Keratinocyte (primary cell): Measurements from ENCODE around the gene AKAP13. TPM values are rescaled to one million over a fixed set of nuclear protein-coding genes. Genes with fewer than 3 reads are reported as not detected.

Experiments used
- DNase-seq: peaks from one replicate; pipeline ENCODE4 v3.0.0-alpha.2; 2011; ENCODE audit warnings: low read depth, missing footprints, low spot score
- FAIRE-seq: peaks from 2 replicates; lab custom pipeline; 2011; peaks lifted over from hg19 to GRCh38; lab: Jason Lieb, UNC
- H2AFZ ChIP-seq: 2 replicates; pipeline ENCODE4 v1.6.0; 2012; ENCODE audit warnings: low read length, control low read depth, inconsistent platforms; ENCODE audit not compliant: control insufficient read depth
- H3K27ac ChIP-seq: 2 replicates; pipeline ENCODE4 v1.5.1; 2011; ENCODE audit warnings: low read length; ENCODE audit not compliant: control insufficient read depth, insufficient read depth
- H3K27me3 ChIP-seq: 3 replicates; pipeline ENCODE4 v1.6.0; 2011; ENCODE audit warnings: low read length; ENCODE audit not compliant: control insufficient read depth, insufficient read depth; ENCODE audit errors: extremely low read depth
- H3K36me3 ChIP-seq, 2 experiments: 2 replicates in 1 of 2; 3 replicates in 1 of 2; pipeline ENCODE4 v1.5.1; 2011; ENCODE audit warnings: low read length in 2 of 2, mild to moderate bottlenecking in 1 of 2; ENCODE audit not compliant: control insufficient read depth in 2 of 2, insufficient read depth in 2 of 2; ENCODE audit errors: extremely low read depth in 1 of 2
- H3K4me1 ChIP-seq: 3 replicates; pipeline ENCODE4 v1.5.1; 2011; ENCODE audit warnings: low read length; ENCODE audit not compliant: control insufficient read depth, insufficient read depth; ENCODE audit errors: extremely low read depth
- H3K4me2 ChIP-seq: 3 replicates; pipeline ENCODE4 v1.6.0; 2011; ENCODE audit warnings: low read depth, low read length; ENCODE audit not compliant: control insufficient read depth, insufficient read depth; ENCODE audit errors: extremely low read depth
- H3K4me3 ChIP-seq, 3 experiments: fragments of 200-600 bp in 1 of 3; sonication (generic) in 1 of 3; 2 replicates in 2 of 3; 3 replicates in 1 of 3; pipeline ENCODE4 v1.5.1; 2011 to 2016; ENCODE audit warnings: low read length in 3 of 3, mild to moderate bottlenecking in 3 of 3, control low read depth in 2 of 3, inconsistent platforms in 1 of 3, low read depth in 1 of 3, mixed read lengths in 1 of 3, mixed run types in 1 of 3, moderate library complexity in 1 of 3; ENCODE audit not compliant: control insufficient read depth in 2 of 3, insufficient read depth in 2 of 3; ENCODE audit errors: extremely low read depth in 1 of 3
- H3K79me2 ChIP-seq: 2 replicates; pipeline ENCODE4 v1.6.0; 2012; ENCODE audit warnings: low read length; ENCODE audit not compliant: control insufficient read depth, insufficient read depth
- H3K9ac ChIP-seq: 3 replicates; pipeline ENCODE4 v1.6.0; 2011; ENCODE audit warnings: low read length; ENCODE audit not compliant: control insufficient read depth, insufficient read depth; ENCODE audit errors: extremely low read depth
- H3K9me1 ChIP-seq: 3 replicates; pipeline ENCODE4 v1.6.0; 2011; ENCODE audit warnings: low read length; ENCODE audit not compliant: control insufficient read depth, insufficient read depth; ENCODE audit errors: extremely low read depth
- H3K9me3 ChIP-seq: 2 replicates; pipeline ENCODE4 v1.5.1; 2012; ENCODE audit warnings: low read depth, low read length; ENCODE audit not compliant: control insufficient read depth
- H4K20me1 ChIP-seq: 3 replicates; pipeline ENCODE4 v1.6.0; 2011; ENCODE audit warnings: low read length; ENCODE audit not compliant: control insufficient read depth, insufficient read depth; ENCODE audit errors: extremely low read depth
- EZH2 ChIP-seq: IDR thresholded peaks from one replicate; pipeline ENCODE4 v1.6.1; 2012; ENCODE audit warnings: inconsistent platforms, mild to moderate bottlenecking, low read length, moderate library complexity
- dilution Hi-C: fragments of 300-500 bp; cut with MboI; formaldehyde crosslinking; loops from one replicate; pipeline ENCODE4 v1.7.0; 2020; ENCODE audit warnings: low sequenced_read_pairs; ENCODE audit not compliant: extremely low pct_ligation_motif_present
- polyA plus RNA-seq, 5 experiments: library from polyadenylated mRNA; depleted of rRNA in 3 of 5; stranded (reverse) in 3 of 5; stranded (forward) in 1 of 5; unstranded in 1 of 5; fragments of >200 nt; gene quantifications; 1 replicate in 1 of 5; 2 replicates in 3 of 5; 3 replicates in 1 of 5; pipeline versions ENCODE4 v1.2.1 to v1.2.3, GENCODE V29; 2011 to 2012; ENCODE audit warnings: missing spikeins in 2 of 5, low read depth in 1 of 5, low replicate concordance in 1 of 5
- TF ChIP-seq, protein P1 (sequence below), 3 experiments: IDR thresholded peaks in 1 of 3; conservative IDR thresholded peaks in 1 of 3; optimal IDR thresholded peaks in 1 of 3; 2 replicates in 2 of 3; 3 replicates in 1 of 3; pipeline versions ENCODE3 to v1.5.1; 2011; ENCODE audit warnings: low read length in 3 of 3, mild to moderate bottlenecking in 3 of 3, moderate library complexity in 2 of 3, control low read depth in 1 of 3, inconsistent platforms in 1 of 3; ENCODE audit not compliant: insufficient read depth in 2 of 3; ENCODE audit errors: extremely low read depth in 1 of 3

Gene AKAP13
- polyA plus RNA-seq, 1 donor (not counting 4 experiments of a cell fraction or from before 2014, with no cell fraction given), result 16.7 TPM

DNA sequence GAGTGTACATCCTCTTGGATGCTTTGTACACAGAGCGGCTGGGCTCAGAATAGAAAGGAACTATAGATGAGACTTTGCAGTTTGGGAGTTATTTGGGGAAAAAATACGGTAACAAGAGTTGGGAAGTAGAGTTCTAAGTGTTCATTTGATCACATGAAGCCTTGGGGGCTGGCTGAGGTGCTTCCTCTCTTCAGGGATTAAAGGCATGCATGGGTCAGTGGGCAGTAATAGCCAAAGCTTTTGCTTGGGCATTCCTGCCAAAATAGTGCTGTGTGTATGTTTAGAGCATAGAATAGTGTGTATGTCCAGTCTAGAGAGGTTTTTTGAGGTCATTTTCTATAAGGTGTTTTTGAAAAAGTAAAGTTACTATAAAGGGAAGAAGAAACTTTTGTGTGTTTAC lies 12.8 kb downstream of the AKAP13 start:
- FAIRE-seq (no peak), DNase-seq (no peak)
- peaks cover 90% of the 10 kb centered on the region for H3K79me2 ChIP-seq
- H3K4me1 ChIP-seq, result peaks cover 9% of the 10 kb centered on the region
- H4K20me1 ChIP-seq, result peaks cover 5% of the 10 kb centered on the region
- no peak overlapping the region for H3K4me3 ChIP-seq
- H3K36me3 ChIP-seq, result no peaks in the 10 kb centered on the region
- H3K27ac ChIP-seq, result no peak overlapping the region
- no peak overlapping the region for H2AFZ ChIP-seq
- H3K9me1 ChIP-seq, result no peaks in the 10 kb centered on the region
- TF ChIP-seq, protein P1, sequence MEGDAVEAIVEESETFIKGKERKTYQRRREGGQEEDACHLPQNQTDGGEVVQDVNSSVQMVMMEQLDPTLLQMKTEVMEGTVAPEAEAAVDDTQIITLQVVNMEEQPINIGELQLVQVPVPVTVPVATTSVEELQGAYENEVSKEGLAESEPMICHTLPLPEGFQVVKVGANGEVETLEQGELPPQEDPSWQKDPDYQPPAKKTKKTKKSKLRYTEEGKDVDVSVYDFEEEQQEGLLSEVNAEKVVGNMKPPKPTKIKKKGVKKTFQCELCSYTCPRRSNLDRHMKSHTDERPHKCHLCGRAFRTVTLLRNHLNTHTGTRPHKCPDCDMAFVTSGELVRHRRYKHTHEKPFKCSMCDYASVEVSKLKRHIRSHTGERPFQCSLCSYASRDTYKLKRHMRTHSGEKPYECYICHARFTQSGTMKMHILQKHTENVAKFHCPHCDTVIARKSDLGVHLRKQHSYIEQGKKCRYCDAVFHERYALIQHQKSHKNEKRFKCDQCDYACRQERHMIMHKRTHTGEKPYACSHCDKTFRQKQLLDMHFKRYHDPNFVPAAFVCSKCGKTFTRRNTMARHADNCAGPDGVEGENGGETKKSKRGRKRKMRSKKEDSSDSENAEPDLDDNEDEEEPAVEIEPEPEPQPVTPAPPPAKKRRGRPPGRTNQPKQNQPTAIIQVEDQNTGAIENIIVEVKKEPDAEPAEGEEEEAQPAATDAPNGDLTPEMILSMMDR (optimal IDR thresholded peaks at IDR 0.05 in 1 of 3, IDR thresholded peaks at IDR 0.05 in 1 of 3, conservative IDR thresholded peaks at IDR 0.05 in 1 of 3; ENCODE audit: extremely low read depth in 1 of 3, insufficient read depth in 2 of 3, low read length in 3 of 3), result no peak
- TF ChIP-seq EZH2, result no peak
- no peaks in the 10 kb centered on the region for H3K27me3 ChIP-seq
- H3K9ac ChIP-seq, result no peak overlapping the region
- no peaks in the 10 kb centered on the region for H3K9me3 ChIP-seq
- dilution Hi-C loops, result no loop called here
- H3K4me2 ChIP-seq, result no peak overlapping the region

DNA sequence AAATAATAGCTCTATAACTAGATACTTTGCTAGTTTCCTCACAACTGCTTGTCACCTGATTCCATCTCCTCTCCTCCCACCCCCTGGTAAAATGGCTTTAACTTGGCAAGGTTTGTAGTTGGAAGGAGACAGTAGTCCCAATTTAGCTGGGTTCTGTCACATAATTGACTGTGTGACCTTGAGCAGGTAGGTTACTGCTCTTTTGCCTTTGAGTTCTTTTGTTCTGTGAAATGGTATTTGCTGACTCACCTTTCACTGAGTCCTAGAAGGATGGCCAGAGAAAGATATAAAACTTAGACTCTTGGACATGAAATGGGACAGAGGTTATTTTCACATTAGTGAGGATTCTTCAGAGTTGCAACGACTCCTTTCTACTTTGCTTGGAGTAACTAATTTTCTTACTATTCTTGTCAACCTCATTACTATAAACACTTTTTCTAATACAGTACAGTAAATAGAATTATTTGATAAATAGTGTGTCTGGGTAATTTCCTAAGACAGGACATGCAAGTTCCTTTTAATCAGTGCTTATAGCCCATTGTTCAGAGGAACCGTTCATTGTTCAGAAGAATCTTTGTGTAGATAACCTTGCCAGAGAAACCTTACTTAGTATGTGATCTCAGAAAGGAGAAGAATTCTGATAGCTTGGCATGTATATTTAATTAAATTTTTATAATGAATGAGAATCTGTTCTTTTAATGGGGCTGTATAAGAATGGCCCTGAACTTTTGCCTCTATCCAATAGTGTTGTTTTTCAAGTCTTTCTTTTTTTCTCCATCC lies 14.3 kb downstream of the AKAP13 start:
- H3K9me3 ChIP-seq, result no peaks in the 10 kb centered on the region
- FAIRE-seq, result no peak

More for the DNA sequence above, 14.3 kb downstream of the AKAP13 start:
- no peak overlapping the region for H3K4me2 ChIP-seq
- H3K27me3 ChIP-seq, result no peaks in the 10 kb centered on the region
- H3K36me3 ChIP-seq, result no peaks in the 10 kb centered on the region
- H4K20me1 ChIP-seq, result no peaks in the 10 kb centered on the region
- peaks cover 9% of the 10 kb centered on the region for H3K4me1 ChIP-seq
- TF ChIP-seq, protein P1 (optimal IDR thresholded peaks at IDR 0.05 in 1 of 3, IDR thresholded peaks at IDR 0.05 in 1 of 3, conservative IDR thresholded peaks at IDR 0.05 in 1 of 3; ENCODE audit: extremely low read depth in 1 of 3, insufficient read depth in 2 of 3, low read length in 3 of 3), result no peak
- TF ChIP-seq EZH2, result no peak
- no peak overlapping the region for H3K27ac ChIP-seq
- H3K4me3 ChIP-seq, result no peak overlapping the region
- no peaks in the 10 kb centered on the region for H3K9me1 ChIP-seq
- H3K79me2 ChIP-seq, result peaks cover 86% of the 10 kb centered on the region
- dilution Hi-C loops, result no loop called here
- DNase-seq, result no peak
- no peak overlapping the region for H3K9ac ChIP-seq
- no peak overlapping the region for H2AFZ ChIP-seq
